Progenitor cell of endocrine pancreas (in vitro differentiated cells): ENCODE data around the gene GLRX3. TPM values are rescaled to one million over a fixed set of nuclear protein-coding genes. Genes with fewer than 3 reads are reported as not detected.

ENCODE experiments used
- DNase-seq: peaks from one replicate; pipeline ENCODE4 v3.0.0; 2021; ENCODE audit warnings: low spot score; ENCODE audit not compliant: unreplicated experiment
- H3K27ac Mint-ChIP-seq: 2 replicates; pipeline ENCODE4 v1.8.0; 2021; ENCODE audit warnings: mild to moderate bottlenecking, moderate library complexity, mixed read lengths
- H3K27me3 Mint-ChIP-seq: 2 replicates; pipeline ENCODE4 v1.8.0; 2021; ENCODE audit warnings: mixed read lengths
- H3K36me3 Mint-ChIP-seq: 2 replicates; pipeline ENCODE4 v1.8.0; 2022; ENCODE audit warnings: mixed read lengths; ENCODE audit not compliant: insufficient read depth
- H3K4me1 Mint-ChIP-seq: 2 replicates; pipeline ENCODE4 v1.8.0; 2021; ENCODE audit warnings: low read depth, mixed read lengths
- H3K4me3 Mint-ChIP-seq: 2 replicates; pipeline ENCODE4 v1.8.0; 2021; ENCODE audit warnings: low read depth, mild to moderate bottlenecking, moderate library complexity, mixed read lengths
- H3K9me3 Mint-ChIP-seq: 2 replicates; pipeline ENCODE4 v1.8.0; 2021; ENCODE audit warnings: low read depth, mixed read lengths
- CTCF ChIP-seq: fragments of 200-600 bp; sonication (generic); IDR thresholded peaks from one replicate; pipeline ENCODE4 v1.5.0; 2021; ENCODE audit warnings: antibody characterized with exemption, mild to moderate bottlenecking; ENCODE audit not compliant: unreplicated experiment
- total RNA-seq: library from RNA; stranded (reverse); gene quantifications from 2 replicates; pipeline ENCODE4 v1.2.1, GENCODE V29; 2021

GLRX3 gene
- total RNA-seq, 1 donor from 2014 or later = 80.8 TPM

GRCh38 chr10:130206216-130206737, 70.1 kb downstream of the GLRX3 start:
- no peaks in the 10 kb centered on the region for H3K36me3 Mint-ChIP-seq
- H3K4me3 Mint-ChIP-seq = no peak overlapping the region
- TF ChIP-seq CTCF = no peak
- H3K4me1 Mint-ChIP-seq = no peaks in the 10 kb centered on the region
- no peak for DNase-seq
- no peaks in the 10 kb centered on the region for H3K27me3 Mint-ChIP-seq
- no peak overlapping the region for H3K27ac Mint-ChIP-seq
- no peaks in the 10 kb centered on the region for H3K9me3 Mint-ChIP-seq

GRCh38 chr10:130207205-130207604, 71.0 kb downstream of the GLRX3 start:
- H3K27ac Mint-ChIP-seq = no peak overlapping the region
- no peak overlapping the region for H3K4me3 Mint-ChIP-seq
- no peaks in the 10 kb centered on the region for H3K27me3 Mint-ChIP-seq

DNA sequence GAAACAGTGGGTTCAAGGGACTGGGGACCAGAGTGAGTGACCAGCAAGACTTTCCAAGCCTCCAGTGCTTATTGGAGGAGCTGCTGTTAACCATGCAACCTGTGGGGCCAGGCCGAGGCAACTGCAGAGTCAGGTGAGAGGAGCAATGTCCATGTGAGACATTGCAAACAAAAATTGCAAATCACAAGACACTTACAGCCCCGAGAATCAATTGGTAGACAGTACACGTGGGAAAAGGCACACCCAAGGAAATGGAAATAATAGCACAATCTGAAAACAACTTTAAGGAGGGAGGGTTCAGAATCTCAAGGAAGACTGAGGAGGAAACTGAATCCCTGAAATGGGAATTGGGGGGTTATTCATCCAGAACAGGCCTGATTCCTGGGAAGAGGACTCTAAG, 72.6 kb downstream of the GLRX3 start:
- no peak overlapping the region for H3K27ac Mint-ChIP-seq
- TF ChIP-seq CTCF = no peak

More at GRCh38 chr10:130207205-130207604, 71.0 kb downstream of the GLRX3 start:
- no peak for DNase-seq
- H3K4me1 Mint-ChIP-seq = peaks cover 2% of the 10 kb centered on the region
- no peak for TF ChIP-seq CTCF
- H3K9me3 Mint-ChIP-seq = no peaks in the 10 kb centered on the region
- no peaks in the 10 kb centered on the region for H3K36me3 Mint-ChIP-seq

DNA sequence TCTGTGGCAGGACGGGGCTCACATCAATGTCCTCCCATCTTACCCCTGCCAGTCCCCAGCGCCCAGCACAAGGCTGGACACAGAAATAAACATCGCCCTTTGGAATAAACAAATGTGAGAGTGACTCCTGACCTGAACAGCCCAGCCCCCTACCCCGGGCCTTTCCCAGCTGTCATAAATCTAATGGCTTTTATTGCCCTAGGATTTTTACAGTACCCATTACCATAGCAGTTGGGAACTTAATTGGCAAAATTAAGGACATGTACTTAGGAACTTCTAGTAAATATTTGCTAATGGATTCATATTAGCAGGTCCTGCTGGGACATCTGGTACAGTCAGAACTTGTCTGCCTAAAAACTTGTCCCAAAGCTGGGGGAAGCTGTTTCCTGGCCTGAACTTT, 76.6 kb downstream of the GLRX3 start:
- H3K27ac Mint-ChIP-seq = no peak overlapping the region
- TF ChIP-seq CTCF = no peak
- no peaks in the 10 kb centered on the region for H3K27me3 Mint-ChIP-seq
- DNase-seq = no peak
- peaks cover 2% of the 10 kb centered on the region for H3K4me1 Mint-ChIP-seq
- peaks cover 3% of the 10 kb centered on the region for H3K36me3 Mint-ChIP-seq
- H3K9me3 Mint-ChIP-seq = no peaks in the 10 kb centered on the region
- H3K4me3 Mint-ChIP-seq = no peak overlapping the region

More for the DNA sequence above, 72.6 kb downstream of the GLRX3 start:
- Mint-ChIP-seq H3K4me1 (peaks cover 2% of the 10 kb centered on the region), H3K27me3 (no peaks in the 10 kb centered on the region), H3K9me3 (no peaks in the 10 kb centered on the region), H3K4me3 (no peak overlapping the region), H3K36me3 (no peaks in the 10 kb centered on the region)
- no peak for DNase-seq

DNA sequence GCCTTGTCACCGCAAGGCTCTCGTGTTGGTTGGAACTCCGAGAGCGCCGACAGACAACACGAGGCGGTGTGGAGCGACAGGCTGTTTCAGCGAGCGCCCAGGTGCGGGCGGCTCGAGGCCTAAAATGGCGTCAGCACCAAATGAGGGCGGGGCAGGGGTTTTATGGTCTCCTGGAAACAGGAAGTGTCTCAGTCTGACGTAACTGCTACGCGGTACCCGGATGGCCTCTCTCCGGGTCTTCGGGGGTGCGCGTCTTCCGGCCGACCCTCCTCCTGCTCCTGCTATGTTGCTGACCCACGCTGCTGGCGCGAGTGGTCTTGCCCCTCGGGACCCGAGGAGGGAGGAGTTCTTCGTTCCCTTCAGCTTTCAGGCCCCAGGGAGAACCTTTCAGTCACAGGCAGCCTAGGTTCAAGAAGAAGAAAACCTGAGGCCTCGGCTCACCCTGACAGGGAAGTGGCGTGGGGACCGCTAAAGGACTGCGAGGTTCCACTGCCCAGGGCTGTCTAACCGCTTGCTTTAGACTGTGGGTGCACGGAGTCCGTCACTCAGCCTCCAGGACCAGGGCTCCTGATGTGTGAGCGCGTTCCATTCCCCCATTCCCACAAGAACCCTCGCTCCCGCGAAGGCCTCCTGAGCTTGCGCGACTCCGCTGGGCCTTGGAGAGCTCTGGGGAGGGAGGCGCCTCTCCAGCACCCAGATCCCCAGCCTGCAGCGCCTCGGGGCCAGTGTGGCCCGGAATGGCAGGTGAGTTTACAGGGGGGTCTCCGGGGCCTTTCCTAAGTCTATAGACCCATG, 77.3 kb downstream of the GLRX3 start:
- Mint-ChIP-seq H3K4me3 (no peak overlapping the region), H3K27me3 (no peaks in the 10 kb centered on the region), H3K9me3 (no peaks in the 10 kb centered on the region)

More for the DNA sequence above, 77.3 kb downstream of the GLRX3 start:
- peaks cover 3% of the 10 kb centered on the region for H3K36me3 Mint-ChIP-seq
- no peak overlapping the region for H3K27ac Mint-ChIP-seq
- H3K4me1 Mint-ChIP-seq = peaks cover 2% of the 10 kb centered on the region
- DNase-seq = no peak
- no peak for TF ChIP-seq CTCF
